GM19193 (cell line): ENCODE results near the gene TSC22D2.

Experiments used
- POLR2A ChIP-seq: IDR thresholded peaks from 4 replicates; pipeline ENCODE4 v1.6.1; 2011; ENCODE audit not compliant: insufficient read depth, insufficient read length; ENCODE audit errors: extremely low read depth

The TSC22D2 gene

GRCh38 chr3:150408221-150409124 is at the start of gene TSC22D2:
TSC22D2 (plus strand) TSS chr3:150408298; CDS start chr3:150409351, 1,053 bp downstream.
- peak; percentile 85 for TF ChIP-seq POLR2A

- no peak for TF ChIP-seq POLR2A
Measured at GRCh38 chr3:150359381-150359780, 48.7 kb upstream of the TSC22D2 start.

- no peak for TF ChIP-seq POLR2A
Measured at GRCh38 chr3:150360966-150361365, 47.1 kb upstream of the TSC22D2 start.

- TF ChIP-seq POLR2A: no peak
Measured at GRCh38 chr3:150362515-150363302, 45.4 kb upstream of the TSC22D2 start.

GRCh38 chr3:150363420-150363819 is 44.7 kb upstream of the TSC22D2 start:
- no peak for TF ChIP-seq POLR2A

- no peak for TF ChIP-seq POLR2A
Measured at GRCh38 chr3:150365132-150365604, 42.9 kb upstream of the TSC22D2 start.

- TF ChIP-seq POLR2A: no peak
Measured at GRCh38 chr3:150367757-150368156, 40.3 kb upstream of the TSC22D2 start.

- TF ChIP-seq POLR2A: no peak
Measured at GRCh38 chr3:150370122-150370602, 37.9 kb upstream of the TSC22D2 start.

- TF ChIP-seq POLR2A: no peak
Measured at GRCh38 chr3:150370999-150371398, 37.1 kb upstream of the TSC22D2 start.

GRCh38 chr3:150371741-150372254 is 36.3 kb upstream of the TSC22D2 start:
- TF ChIP-seq POLR2A: no peak

GRCh38 chr3:150372320-150372719 is 35.8 kb upstream of the TSC22D2 start:
- TF ChIP-seq POLR2A: no peak

GRCh38 chr3:150372722-150373121 is 35.4 kb upstream of the TSC22D2 start:
- TF ChIP-seq POLR2A: no peak

GRCh38 chr3:150373234-150373875 is 34.7 kb upstream of the TSC22D2 start:
- TF ChIP-seq POLR2A: no peak

- no peak for TF ChIP-seq POLR2A
Measured at GRCh38 chr3:150374975-150375374, 33.1 kb upstream of the TSC22D2 start.
